SU-DHL-6 (cell line): ENCODE data around the gene SALL3.

Experiments used
- H2AFZ ChIP-seq: fragments of 200-600 bp; sonication (generic); 2 replicates; pipeline ENCODE4 v1.6.1; 2014; ENCODE audit warnings: low read depth, mild to moderate bottlenecking, moderate library complexity, mixed read lengths, antibody characterized with exemption, low read length; ENCODE audit not compliant: severe bottlenecking
- H3F3A ChIP-seq: fragments of 200-600 bp; shearing (Covaris generic); 2 replicates; pipeline ENCODE4 v1.6.0; 2016; ENCODE audit warnings: antibody characterized with exemption, mild to moderate bottlenecking; ENCODE audit not compliant: insufficient read depth
- H3K27ac ChIP-seq: fragments of 200-600 bp; sonication (generic); 2 replicates; pipeline ENCODE4 v1.5.1; 2016; ENCODE audit warnings: low read depth, mild to moderate bottlenecking, low read length, moderate library complexity, mixed read lengths
- H3K27me3 ChIP-seq: fragments of 200-600 bp; sonication (generic), shearing (Covaris generic); 2 replicates; pipeline ENCODE4 v1.6.0; 2014; ENCODE audit warnings: mild to moderate bottlenecking, low read length
- H3K36me3 ChIP-seq: fragments of 200-600 bp; sonication (generic); 2 replicates; pipeline ENCODE4 v1.6.1; 2014; ENCODE audit warnings: mild to moderate bottlenecking, low read length, mixed read lengths
- H3K4me2 ChIP-seq: fragments of 300-600, 200-600 bp; shearing (Covaris generic), sonication (generic); 2 replicates; pipeline ENCODE4 v1.6.0; 2014; ENCODE audit warnings: low read length, low read depth, mild to moderate bottlenecking; ENCODE audit not compliant: poor library complexity, severe bottlenecking
- H3K4me3 ChIP-seq: fragments of 200-600 bp; sonication (generic); 2 replicates; pipeline ENCODE4 v1.5.1; 2014; ENCODE audit warnings: antibody characterized with exemption, low read length, mild to moderate bottlenecking, mixed read lengths; ENCODE audit not compliant: insufficient read depth, poor library complexity, severe bottlenecking
- H3K79me2 ChIP-seq: fragments of 200-600 bp; sonication (generic); 2 replicates; pipeline ENCODE4 v1.6.1; 2014; ENCODE audit warnings: mild to moderate bottlenecking, low read length, moderate library complexity; ENCODE audit not compliant: insufficient read depth
- H3K9ac ChIP-seq: fragments of 200-600 bp; sonication (generic); 2 replicates; pipeline ENCODE4 v1.7.0; 2014; ENCODE audit warnings: mild to moderate bottlenecking, low read length
- H3K9me2 ChIP-seq: fragments of 200-600 bp; sonication (generic); replicated peaks from 2 replicates; pipeline ENCODE4 v1.6.1; 2014; ENCODE audit warnings: low read length; ENCODE audit not compliant: insufficient read depth
- H3K9me3 ChIP-seq: fragments of 200-600 bp; sonication (generic); 2 replicates; pipeline ENCODE4 v1.6.1; 2014; ENCODE audit warnings: low read length, mixed read lengths; ENCODE audit not compliant: insufficient read depth
- H4K20me1 ChIP-seq: fragments of 200-600 bp; sonication (generic); 2 replicates; pipeline ENCODE4 v1.6.1; 2014; ENCODE audit warnings: low read depth, mild to moderate bottlenecking, antibody characterized with exemption, low read length, moderate library complexity, mixed read lengths
- EZH2phosphoT487 ChIP-seq: fragments of 200-600 bp; sonication (generic), shearing (Covaris generic); conservative IDR thresholded peaks from 2 replicates; pipeline ENCODE4 v1.6.1; 2018; ENCODE audit warnings: mild to moderate bottlenecking, antibody characterized with exemption, low read length, moderate library complexity, mixed read lengths
- TF ChIP-seq, protein P1 (sequence below): fragments of 200-600 bp; sonication (generic); IDR thresholded peaks from one replicate; pipeline ENCODE4 v1.5.1; 2017; ENCODE audit warnings: antibody characterized with exemption, mild to moderate bottlenecking, low read length, moderate library complexity; ENCODE audit not compliant: insufficient read depth, poor library complexity, severe bottlenecking

The SALL3 gene

DNA sequence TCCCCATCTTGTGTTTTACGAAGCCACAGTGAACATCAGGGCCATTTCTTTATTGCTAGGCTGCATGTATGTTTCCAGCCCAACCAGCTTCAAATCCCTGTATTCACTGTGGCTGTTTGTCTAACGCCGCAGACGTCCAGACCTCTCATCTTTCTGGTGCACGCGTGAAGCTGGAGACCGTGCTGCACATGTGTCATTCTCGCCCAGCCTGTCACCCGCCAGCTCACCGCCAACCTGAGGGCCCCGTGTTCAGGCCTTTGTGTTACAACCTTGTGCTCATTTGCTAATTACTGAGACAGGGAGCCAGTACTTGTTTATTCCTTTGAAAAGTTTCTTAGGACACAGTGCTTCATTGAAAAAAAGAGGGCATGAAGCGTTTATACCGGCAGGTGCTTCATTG, 21.4 kb downstream of the SALL3 start:
- Histone ChIP-seq H3K36me3 (no peaks in the 10 kb centered on the region), H3K9me3 (no peaks in the 10 kb centered on the region), H2AFZ (no peak overlapping the region), H3F3A (no peaks in the 10 kb centered on the region), H3K4me2 (no peak overlapping the region), H3K4me3 (no peak overlapping the region), H3K27me3 (no peaks in the 10 kb centered on the region), H4K20me1 (no peaks in the 10 kb centered on the region), H3K27ac (no peak overlapping the region), H3K9ac (no peak overlapping the region), H3K9me2 (no peaks in the 10 kb centered on the region), H3K79me2 (no peaks in the 10 kb centered on the region)
- TF ChIP-seq, protein P1, sequence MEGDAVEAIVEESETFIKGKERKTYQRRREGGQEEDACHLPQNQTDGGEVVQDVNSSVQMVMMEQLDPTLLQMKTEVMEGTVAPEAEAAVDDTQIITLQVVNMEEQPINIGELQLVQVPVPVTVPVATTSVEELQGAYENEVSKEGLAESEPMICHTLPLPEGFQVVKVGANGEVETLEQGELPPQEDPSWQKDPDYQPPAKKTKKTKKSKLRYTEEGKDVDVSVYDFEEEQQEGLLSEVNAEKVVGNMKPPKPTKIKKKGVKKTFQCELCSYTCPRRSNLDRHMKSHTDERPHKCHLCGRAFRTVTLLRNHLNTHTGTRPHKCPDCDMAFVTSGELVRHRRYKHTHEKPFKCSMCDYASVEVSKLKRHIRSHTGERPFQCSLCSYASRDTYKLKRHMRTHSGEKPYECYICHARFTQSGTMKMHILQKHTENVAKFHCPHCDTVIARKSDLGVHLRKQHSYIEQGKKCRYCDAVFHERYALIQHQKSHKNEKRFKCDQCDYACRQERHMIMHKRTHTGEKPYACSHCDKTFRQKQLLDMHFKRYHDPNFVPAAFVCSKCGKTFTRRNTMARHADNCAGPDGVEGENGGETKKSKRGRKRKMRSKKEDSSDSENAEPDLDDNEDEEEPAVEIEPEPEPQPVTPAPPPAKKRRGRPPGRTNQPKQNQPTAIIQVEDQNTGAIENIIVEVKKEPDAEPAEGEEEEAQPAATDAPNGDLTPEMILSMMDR = no peak
- TF ChIP-seq EZH2phosphoT487 = no peak

GRCh38 chr18:79005653-79006052, 26.0 kb downstream of the SALL3 start:
- H3K9ac ChIP-seq = no peak overlapping the region
- H3K9me2 ChIP-seq = no peaks in the 10 kb centered on the region
- no peak overlapping the region for H3K4me2 ChIP-seq
- H3K79me2 ChIP-seq = no peaks in the 10 kb centered on the region
- no peak for TF ChIP-seq EZH2phosphoT487
- TF ChIP-seq, protein P1 = no peak
- no peaks in the 10 kb centered on the region for H3K27me3 ChIP-seq
- no peaks in the 10 kb centered on the region for H3K36me3 ChIP-seq
- H2AFZ ChIP-seq = no peak overlapping the region
- H4K20me1 ChIP-seq = no peaks in the 10 kb centered on the region
- H3F3A ChIP-seq = no peaks in the 10 kb centered on the region
- H3K27ac ChIP-seq = no peak overlapping the region
- no peak overlapping the region for H3K4me3 ChIP-seq
- H3K9me3 ChIP-seq = no peaks in the 10 kb centered on the region

GRCh38 chr18:79006106-79006795, 26.6 kb downstream of the SALL3 start:
- TF ChIP-seq, protein P1 = no peak
- TF ChIP-seq EZH2phosphoT487 = no peak
- Histone ChIP-seq H3K27ac (no peak overlapping the region), H3K4me2 (no peak overlapping the region), H3K79me2 (no peaks in the 10 kb centered on the region), H3K27me3 (no peaks in the 10 kb centered on the region), H3K4me3 (no peak overlapping the region), H3K9me2 (no peaks in the 10 kb centered on the region), H4K20me1 (no peaks in the 10 kb centered on the region), H3F3A (no peaks in the 10 kb centered on the region), H3K36me3 (no peaks in the 10 kb centered on the region), H3K9me3 (no peaks in the 10 kb centered on the region), H2AFZ (no peak overlapping the region), H3K9ac (no peak overlapping the region)
